ENCODE measurements around the gene TRIM7. TPM values are rescaled to one million over a fixed set of nuclear protein-coding genes. Genes with fewer than 3 reads are reported as not detected.
A peak's percentile ranks its signal among the peaks of the same experiment; 100 is the strongest.
"Not testable (repeated sequence)": the region's sequence is repeated elsewhere in the genome, so short reads cannot be mapped to it uniquely, and the experiment has no call there.

Gene TRIM7
- total RNA-seq, 1 donor from 2014 or later, result 20.8 TPM

- no peak overlapping the region for H3K4me3 ChIP-seq (ENCODE audit: low read depth, low read length)
- no peak for DNase-seq (ENCODE audit: low read depth)
- no peaks in the 10 kb centered on the region for H3K27me3 ChIP-seq (ENCODE audit: control insufficient read depth, insufficient read depth, low read length)
- no peak for FAIRE-seq
- H3K36me3 ChIP-seq (ENCODE audit: control insufficient read depth, insufficient read depth, low read length), result no peaks in the 10 kb centered on the region
- no peak for TF ChIP-seq CTCF (IDR thresholded peaks at IDR 0.05; ENCODE audit: insufficient read depth, low read length, severe bottlenecking)
Observed at GRCh38 chr5:181211208-181211607, 6.2 kb upstream of the TRIM7 start.

- H3K36me3 ChIP-seq (ENCODE audit: control insufficient read depth, insufficient read depth, low read length); DNase-seq (ENCODE audit: low read depth); H3K27me3 ChIP-seq (ENCODE audit: control insufficient read depth, insufficient read depth, low read length); H3K4me3 ChIP-seq (ENCODE audit: low read depth, low read length); FAIRE-seq: not testable (repeated sequence)
Observed at GRCh38 chr5:181210698-181211097, 5.7 kb upstream of the TRIM7 start.

- not testable (repeated sequence) for FAIRE-seq; H3K27me3 ChIP-seq (ENCODE audit: control insufficient read depth, insufficient read depth, low read length); H3K4me3 ChIP-seq (ENCODE audit: low read depth, low read length); DNase-seq (ENCODE audit: low read depth); H3K36me3 ChIP-seq (ENCODE audit: control insufficient read depth, insufficient read depth, low read length)
Observed at GRCh38 chr5:181210148-181210547, 5.2 kb upstream of the TRIM7 start.

GRCh38 chr5:181209006-181209405, 4.0 kb upstream of the TRIM7 start:
- not testable (repeated sequence) for H3K4me3 ChIP-seq (ENCODE audit: low read depth, low read length); FAIRE-seq; DNase-seq (ENCODE audit: low read depth); H3K27me3 ChIP-seq (ENCODE audit: control insufficient read depth, insufficient read depth, low read length); H3K36me3 ChIP-seq (ENCODE audit: control insufficient read depth, insufficient read depth, low read length)

- DNase-seq (ENCODE audit: low read depth) (no peak), FAIRE-seq (no peak)
- H3K27me3 ChIP-seq (ENCODE audit: control insufficient read depth, insufficient read depth, low read length), result no peaks in the 10 kb centered on the region
- no peaks in the 10 kb centered on the region for H3K36me3 ChIP-seq (ENCODE audit: control insufficient read depth, insufficient read depth, low read length)
- no peak for TF ChIP-seq CTCF (IDR thresholded peaks at IDR 0.05; ENCODE audit: insufficient read depth, low read length, severe bottlenecking)
- no peak overlapping the region for H3K4me3 ChIP-seq (ENCODE audit: low read depth, low read length)
Observed at GRCh38 chr5:181207960-181208253, 2.9 kb upstream of the TRIM7 start.

- peak overlapping the region; percentile 57 for H3K4me3 ChIP-seq (ENCODE audit: low read depth, low read length)
- no peaks in the 10 kb centered on the region for H3K27me3 ChIP-seq (ENCODE audit: control insufficient read depth, insufficient read depth, low read length)
- FAIRE-seq, result no peak
- no peak for TF ChIP-seq CTCF (IDR thresholded peaks at IDR 0.05; ENCODE audit: insufficient read depth, low read length, severe bottlenecking)
- H3K36me3 ChIP-seq (ENCODE audit: control insufficient read depth, insufficient read depth, low read length), result no peaks in the 10 kb centered on the region
- DNase-seq (ENCODE audit: low read depth), result peak; percentile 88
Observed at GRCh38 chr5:181207214-181207959, 2.4 kb upstream of the TRIM7 start.

GRCh38 chr5:181205761-181206649, 1.0 kb upstream of the TRIM7 start:
- no peak for FAIRE-seq
- H3K27me3 ChIP-seq (ENCODE audit: control insufficient read depth, insufficient read depth, low read length), result no peaks in the 10 kb centered on the region
- TF ChIP-seq CTCF (IDR thresholded peaks at IDR 0.05; ENCODE audit: insufficient read depth, low read length, severe bottlenecking), result no peak
- H3K36me3 ChIP-seq (ENCODE audit: control insufficient read depth, insufficient read depth, low read length), result peaks cover 1% of the 10 kb centered on the region
- DNase-seq (ENCODE audit: low read depth), result no peak
- H3K4me3 ChIP-seq (ENCODE audit: low read depth, low read length), result peak overlapping the region; percentile 75

Data from bronchial epithelial cell (primary cell).